ENCODE results near the gene LAMA2. TPM values are rescaled to one million over a fixed set of nuclear protein-coding genes. Genes with fewer than 3 reads are reported as not detected.
A peak's percentile ranks its signal among the peaks of the same experiment; 100 is the strongest.

The LAMA2 gene
- polyA plus RNA-seq, 10 donors, result 124 to 174 (median 146) TPM

DNA sequence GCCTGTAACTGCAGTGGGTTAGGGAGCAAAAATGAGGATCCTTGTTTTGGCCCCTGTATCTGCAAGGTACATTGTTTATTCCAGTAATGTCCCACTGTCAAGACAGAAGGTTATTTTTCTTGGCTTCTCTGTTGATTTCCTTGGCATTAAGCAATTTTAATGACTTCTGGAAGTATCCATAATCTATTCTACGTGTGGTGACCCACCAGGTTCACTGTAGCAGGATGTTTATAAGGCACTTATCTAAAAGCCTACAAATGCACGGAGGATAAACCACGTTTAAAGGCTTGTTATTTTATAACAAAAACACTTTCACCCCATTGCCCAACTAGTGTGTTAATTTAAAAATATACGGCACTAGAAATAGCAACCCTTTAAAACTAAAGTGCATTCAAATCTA is 294.9 kb downstream of the LAMA2 start:
- no peak for DNase-seq

- DNase-seq, result no peak
Observed at GRCh38 chr6:129179283-129179682, 296.3 kb downstream of the LAMA2 start.

DNA sequence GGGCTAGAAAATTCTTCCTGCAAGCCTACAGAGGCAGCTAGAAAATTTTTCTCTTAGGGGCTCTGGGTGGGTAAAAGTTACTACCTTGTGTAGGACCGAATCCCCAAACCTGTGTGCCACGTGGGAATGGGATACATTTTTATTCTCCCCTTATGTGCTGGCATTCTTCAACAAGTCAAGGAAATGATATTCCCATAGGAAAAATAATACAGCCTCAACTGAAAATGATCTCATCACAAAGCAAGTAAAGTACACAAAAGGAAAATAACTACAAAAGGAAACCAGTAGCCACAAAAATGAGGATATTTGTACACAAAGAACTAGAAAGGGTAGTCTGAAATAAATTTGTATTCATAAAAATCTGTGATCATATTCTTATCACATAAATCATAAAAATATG is 298.1 kb downstream of the LAMA2 start:
- DNase-seq, result peak in 1 of 3 donors; percentile 28

DNA sequence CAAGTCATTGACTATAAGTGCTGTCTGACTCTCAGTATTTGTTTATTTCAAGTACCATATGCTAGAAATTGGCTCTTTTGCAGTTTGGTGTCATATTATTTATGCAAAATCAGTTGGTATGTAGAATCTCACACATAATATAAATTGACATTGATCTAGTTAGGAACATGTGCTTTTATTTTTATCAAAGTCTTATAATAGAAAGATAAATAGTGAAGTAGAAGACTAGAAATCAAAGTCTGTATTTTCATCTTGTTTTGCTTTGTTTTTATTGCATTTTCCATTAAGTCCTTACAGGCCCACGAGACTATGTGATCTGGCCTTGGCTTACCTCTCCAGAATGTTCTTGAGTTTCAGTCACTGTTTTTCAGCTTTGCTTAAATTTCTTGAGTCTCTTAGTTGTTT is 300.3 kb downstream of the LAMA2 start:
- DNase-seq, result peak in 1 of 3 donors; percentile 61

DNA sequence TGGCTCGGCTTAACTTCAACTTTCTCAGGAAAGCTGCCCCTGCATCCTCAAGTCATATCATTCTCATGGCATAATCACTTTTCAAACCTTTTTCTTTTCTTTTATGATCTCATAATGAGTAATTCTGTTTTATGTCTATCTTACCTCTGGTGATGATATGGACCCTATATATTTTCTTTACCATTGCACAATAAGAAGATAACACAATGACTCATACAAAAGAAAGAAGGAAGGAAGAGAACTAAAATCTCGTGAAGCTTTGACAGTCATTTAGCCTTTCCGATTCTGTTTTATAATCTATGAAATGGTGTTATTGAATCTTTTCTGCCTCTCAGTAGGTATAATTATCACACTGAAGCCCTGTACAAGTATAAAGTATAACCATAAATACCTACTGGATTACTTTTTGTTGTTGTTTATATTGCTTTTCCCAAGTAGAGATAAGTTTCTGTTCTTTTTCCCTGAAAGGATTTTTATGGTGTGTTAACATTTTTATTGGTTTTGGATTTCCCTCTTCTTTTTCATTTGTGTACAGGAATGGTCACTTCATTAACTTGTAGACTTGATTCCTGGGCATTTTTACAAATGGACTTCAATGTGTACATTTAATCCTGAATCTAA is 300.9 kb downstream of the LAMA2 start:
- DNase-seq, result no peak

DNA sequence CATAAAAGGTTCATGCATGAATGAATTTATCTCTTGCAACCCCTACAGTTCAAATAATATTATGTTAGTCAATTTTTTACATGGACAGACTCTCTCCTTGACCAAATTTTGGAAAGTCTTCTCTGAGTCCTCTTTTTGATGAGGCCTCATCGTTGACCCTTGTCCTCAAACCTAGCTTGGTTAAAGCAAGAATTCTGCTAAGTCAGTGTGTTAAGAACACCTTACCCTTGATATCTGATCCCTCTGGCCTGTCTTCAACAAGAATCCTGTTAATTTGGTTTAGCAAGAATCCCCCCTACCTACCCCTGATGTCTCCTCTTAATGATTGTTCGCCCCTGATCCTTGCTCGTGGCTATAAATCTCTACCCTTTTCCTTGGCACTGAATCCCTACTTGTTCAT is 301.4 kb downstream of the LAMA2 start:
- DNase-seq, result no peak

- no peak for DNase-seq
Observed at GRCh38 chr6:129184808-129185366, 301.9 kb downstream of the LAMA2 start.

DNA sequence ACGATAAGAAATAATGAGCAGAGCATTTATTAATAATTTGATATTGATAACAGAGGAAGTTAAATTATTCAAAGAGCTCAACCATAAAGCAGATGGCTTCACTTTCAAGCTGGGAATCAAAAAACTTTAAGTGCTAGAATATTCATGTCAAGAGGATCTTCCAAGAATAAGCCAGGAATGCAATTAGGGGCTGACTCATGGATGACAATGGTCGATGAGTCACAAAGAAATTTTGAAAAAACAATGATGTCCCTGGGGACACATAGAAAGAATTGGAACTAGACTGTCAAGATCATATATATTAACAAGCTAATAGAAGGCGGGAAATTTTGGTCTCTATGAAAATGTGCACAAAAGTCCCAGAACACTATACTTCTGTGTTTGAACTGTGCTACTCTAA is 304.1 kb downstream of the LAMA2 start:
- peak in 2 of 3 donors; percentile 21 to 75 for DNase-seq

- no peak for DNase-seq
Observed at GRCh38 chr6:129188306-129188705, 305.4 kb downstream of the LAMA2 start.

DNA sequence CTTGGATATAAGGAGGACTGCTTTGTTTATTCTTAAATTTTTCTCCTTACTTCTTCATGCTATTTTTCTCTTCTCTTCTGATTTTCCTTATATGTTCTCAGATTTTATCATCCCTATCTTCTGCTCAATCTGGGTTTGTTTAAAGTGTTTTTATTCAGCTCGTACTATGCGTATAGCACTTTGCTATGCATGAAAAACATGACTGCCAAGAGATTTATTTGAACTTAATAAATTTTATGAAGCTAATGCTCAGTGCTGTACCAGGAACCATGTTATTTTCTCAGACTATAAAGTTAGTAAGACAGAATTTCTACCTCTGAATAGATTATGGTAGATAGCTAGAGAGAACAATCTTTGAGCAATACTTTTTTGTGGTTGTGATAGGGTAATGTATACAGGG is 305.9 kb downstream of the LAMA2 start:
- DNase-seq, result peak in 2 of 3 donors; percentile 12 to 42

DNA sequence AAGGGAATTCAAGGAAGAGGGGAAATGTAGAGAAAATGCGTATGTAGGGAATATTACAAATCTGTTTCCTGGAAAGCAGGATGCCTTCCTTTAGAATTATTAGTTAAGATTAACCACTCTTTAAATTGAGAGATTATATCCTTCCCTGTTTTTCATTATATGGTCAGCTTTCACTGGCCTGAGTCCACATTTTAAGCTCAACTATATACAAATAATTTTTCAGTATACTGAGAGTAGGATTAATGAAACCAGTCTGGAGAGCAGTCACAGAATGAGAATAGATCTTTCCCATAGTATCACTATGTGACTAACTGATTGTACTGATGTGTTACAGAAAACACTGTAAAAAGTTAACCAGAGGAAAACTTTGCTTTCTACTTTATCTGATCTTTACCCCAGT is 306.3 kb downstream of the LAMA2 start:
- DNase-seq, result peak in 1 of 3 donors; percentile 15

DNA sequence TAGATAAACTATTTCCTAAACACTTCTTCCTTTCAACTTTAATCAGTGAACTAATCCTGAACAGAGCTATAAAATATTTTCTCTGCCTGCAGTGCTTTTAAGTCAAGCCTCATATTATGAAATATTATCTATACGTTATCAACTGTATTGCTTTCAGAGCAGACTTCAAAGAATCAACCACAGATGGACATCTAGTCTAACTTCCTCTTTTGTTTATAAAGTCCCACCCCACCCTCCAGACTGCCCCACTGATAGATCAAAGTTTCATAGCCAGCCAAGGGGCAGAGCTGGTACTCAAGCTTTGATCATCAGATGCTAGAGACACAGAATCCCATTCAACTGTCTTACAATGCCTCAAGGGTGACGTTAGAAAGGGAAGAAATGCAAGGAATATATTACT is 308.3 kb downstream of the LAMA2 start:
- DNase-seq, result no peak

DNA sequence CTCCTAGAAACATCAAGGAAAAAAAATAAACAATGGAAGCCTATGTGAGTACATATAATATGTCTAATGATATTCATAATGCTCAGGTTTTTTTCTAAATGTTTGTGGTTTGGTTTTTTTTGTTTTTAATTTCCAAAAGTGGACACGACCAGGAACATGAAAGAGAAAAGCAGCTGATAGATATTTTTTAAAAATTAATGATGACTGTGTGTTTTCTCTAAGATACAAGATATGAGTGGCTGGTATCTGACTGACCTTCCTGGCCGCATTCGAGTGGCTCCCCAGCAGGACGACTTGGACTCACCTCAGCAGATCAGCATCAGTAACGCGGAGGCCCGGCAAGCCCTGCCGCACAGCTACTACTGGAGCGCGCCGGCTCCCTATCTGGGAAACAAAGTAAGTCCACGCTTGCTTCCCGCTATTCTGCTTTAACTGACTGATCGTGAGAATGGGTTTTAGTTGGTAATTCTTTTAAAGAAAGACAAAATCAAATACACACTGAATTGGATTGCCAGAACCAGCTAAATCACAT is 309.6 kb downstream of the LAMA2 start:
- DNase-seq, result no peak

DNA sequence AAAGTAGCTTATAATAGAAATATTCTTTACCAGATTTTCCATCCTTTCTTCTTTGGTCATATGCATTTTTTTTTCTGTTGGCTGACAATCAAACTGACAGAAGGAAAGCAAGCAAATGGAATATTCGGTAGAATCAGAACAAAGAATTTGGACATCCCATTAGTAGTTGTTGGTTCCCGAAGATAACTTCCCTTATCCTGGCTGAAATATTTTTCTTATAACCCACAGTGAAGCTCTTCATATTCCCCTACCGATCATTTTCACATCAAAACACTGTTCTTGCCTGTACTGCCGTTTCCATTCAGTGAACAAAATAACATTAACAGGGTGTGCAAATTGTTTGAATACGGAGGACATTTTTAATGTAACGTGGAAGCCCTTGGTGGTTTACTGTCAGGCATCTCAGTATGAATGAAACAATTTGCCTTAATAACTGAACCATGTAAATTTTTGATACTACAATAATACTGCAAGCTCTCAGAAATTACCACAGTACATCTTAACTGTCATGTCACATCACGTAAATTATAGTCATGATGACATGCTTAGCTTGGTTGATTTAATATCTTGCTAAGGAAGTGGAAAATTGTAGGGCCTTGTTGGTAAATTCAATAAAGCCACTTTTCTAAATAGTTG is 311.5 kb downstream of the LAMA2 start:
- peak; percentile 18 to 72 (median 27) for DNase-seq

- DNase-seq, result peak; percentile 8 to 78 (median 27)
Observed at GRCh38 chr6:129195161-129195560, 312.2 kb downstream of the LAMA2 start.

GRCh38 chr6:129195643-129196042 is 312.7 kb downstream of the LAMA2 start:
- DNase-seq, result peak in 1 of 3 donors; percentile 74

- DNase-seq, result no peak
Observed at GRCh38 chr6:129197154-129197553, 314.2 kb downstream of the LAMA2 start.

DNA sequence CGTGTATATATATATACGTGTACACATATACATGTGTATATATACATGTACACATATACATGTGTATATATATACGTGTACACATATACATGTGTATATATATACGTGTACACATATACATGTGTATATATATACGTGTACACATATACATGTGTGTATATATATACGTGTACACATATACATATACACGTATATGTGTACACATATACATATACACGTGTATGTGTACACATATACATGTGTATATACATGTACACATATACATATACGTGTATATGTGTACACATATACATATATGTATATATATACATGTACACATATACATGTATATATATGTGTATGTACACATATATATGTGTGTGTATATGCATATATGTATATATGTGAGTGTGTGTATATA is 317.2 kb downstream of the LAMA2 start:
- no peak for DNase-seq

GRCh38 chr6:129203190-129203900 is 320.4 kb downstream of the LAMA2 start:
- DNase-seq, result no peak

- DNase-seq, result no peak
Observed at GRCh38 chr6:129206821-129207220, 323.9 kb downstream of the LAMA2 start.

DNA sequence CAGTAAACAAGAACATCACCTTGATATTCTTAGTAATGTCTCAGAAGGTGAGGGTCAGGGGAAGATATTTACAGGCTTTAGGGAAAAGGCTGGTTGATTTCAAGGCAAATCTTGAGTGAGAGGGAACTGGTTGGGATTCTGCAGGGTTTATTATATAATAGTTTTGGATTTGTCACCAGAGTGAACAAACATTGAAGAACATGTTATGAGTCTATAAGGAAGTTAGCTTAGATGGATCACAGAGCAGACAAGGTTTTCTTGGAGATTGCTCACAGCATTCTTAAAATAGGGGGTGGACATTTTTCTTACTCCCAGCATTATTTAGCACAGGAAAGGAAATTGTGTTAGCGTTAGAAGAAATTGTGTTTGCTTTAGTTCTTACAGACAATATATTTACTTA is 324.9 kb downstream of the LAMA2 start:
- DNase-seq, result no peak

DNA sequence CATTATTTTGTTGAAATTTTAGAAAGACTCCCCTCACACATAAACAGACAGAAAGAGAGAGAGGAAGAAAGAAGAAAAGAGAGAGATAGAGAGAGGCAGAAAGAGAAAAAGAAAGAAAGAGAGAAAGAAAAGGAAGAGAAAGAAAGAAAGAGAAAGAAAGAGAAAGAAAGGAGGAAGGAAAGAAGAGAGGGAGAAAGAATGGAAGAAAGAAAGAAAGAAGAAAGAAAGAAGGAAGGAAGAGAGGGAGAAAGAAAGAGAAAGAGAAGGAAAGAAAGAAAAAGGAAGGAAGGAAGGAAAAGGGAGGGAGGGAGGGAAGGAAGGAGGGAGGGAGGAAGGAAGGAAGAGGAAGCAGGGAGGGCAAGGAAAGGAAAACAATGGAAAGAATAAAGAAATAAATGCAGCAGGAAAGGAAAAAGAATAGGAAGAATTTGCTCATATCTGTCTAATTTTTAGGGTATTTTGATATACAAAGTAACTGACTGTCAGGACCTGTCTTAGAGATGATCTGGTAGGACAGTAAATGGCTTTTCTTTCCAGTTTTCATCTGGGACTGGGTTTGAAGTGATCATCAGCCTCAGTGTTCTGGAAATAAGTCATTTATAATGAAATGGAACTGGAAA is 325.6 kb downstream of the LAMA2 start:
- no peak for DNase-seq

Data from muscle of back (tissue), 11 donors.